HG02943 (cell line): ENCODE data around the gene TIMP2.
"Not testable (repeated sequence)": the region's sequence is repeated elsewhere in the genome, so short reads cannot be mapped to it uniquely, and the experiment has no call there.

ENCODE experiments used
- ATAC-seq: cut with Tn5 transposase; IDR thresholded peaks from one replicate; pipeline ENCODE4 v1.9.1; 2021; ENCODE audit warnings: mild to moderate bottlenecking, low read depth, moderate library complexity; ENCODE audit not compliant: unreplicated experiment

TIMP2 gene, protein sequence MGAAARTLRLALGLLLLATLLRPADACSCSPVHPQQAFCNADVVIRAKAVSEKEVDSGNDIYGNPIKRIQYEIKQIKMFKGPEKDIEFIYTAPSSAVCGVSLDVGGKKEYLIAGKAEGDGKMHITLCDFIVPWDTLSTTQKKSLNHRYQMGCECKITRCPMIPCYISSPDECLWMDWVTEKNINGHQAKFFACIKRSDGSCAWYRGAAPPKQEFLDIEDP

DNA sequence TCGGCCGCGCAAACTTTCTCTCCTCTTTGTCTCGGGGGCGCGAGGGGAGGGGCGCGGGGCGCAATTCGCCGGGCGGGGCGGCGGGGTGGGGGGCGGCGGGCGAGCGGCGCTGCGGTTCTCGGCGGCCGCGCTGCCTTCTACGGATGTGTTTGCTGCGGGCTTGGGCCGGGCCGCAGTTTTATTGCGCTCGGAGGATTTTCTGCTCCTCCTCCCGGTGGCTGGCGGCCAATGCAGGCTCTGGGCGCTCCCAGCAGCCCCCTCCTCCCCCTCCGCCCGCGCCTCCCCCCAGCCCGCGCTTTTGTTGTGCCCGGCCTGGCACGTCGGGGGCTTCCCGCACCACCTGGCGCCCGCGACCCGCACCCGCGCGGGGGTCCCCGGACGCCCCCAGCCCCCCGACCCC lies at the start of gene TIMP2:
TSS of gene TIMP2 (minus strand) at position 154 of the 400 bp plus-strand sequence. CDS start 299 bp downstream, outside the sequence.
- ATAC-seq = no peak

DNA sequence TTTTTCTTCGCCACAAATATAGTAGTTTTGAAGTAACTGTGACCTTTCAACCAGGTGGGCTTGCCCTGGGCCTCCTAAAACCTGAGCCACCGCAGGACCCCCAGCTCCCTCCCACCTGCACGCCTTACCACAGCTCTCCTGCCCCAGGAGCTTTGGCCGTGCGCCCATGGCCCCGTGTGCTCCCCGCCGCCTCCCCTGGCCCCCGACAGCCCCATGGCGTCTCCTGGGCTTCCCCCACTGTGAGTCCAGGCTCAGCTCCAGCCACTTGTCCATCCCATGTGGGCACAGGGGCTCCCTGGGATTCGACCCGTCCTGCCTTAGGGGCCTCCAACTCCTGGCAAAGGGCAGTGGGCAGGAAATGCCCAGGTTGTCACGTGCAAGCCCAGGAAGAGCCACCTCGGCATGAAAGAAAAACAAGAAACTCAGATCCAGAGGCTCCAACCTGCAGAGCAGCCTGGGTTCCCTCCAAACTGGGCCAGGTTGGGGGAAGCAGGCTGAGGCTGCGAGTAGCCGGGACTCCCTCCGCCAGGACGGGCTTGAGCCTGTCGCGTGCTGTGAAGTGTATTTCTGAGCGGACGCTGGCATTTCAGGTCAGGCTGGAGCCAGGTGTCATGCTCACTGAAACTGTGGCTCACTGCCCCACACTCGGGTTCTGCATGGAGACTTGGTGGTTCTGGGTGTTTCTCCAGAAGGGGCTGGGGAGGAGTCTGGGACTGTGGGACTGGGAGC lies 48.8 kb upstream of the TIMP2 start:
- ATAC-seq = no peak

DNA sequence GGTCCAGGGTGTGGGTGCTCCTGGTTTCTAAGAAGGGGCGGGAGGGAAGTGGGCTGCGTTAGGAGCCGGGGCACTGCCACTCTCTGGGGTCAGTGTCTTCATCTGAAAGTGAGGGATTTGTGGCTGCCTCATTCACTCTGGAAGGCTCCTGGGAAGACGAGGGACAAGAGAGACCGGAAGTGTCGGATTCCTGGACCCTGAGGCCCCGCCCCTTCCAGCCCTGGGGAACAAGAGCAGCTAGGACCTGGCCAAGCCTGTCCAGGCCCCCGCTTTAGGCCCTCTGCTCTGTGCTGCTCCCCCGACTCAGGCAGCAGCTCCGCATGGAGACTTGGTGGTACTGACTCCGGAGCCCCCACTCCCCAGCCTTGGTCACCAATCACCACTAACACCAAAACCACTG lies 48.0 kb upstream of the TIMP2 start:
- no peak for ATAC-seq

DNA sequence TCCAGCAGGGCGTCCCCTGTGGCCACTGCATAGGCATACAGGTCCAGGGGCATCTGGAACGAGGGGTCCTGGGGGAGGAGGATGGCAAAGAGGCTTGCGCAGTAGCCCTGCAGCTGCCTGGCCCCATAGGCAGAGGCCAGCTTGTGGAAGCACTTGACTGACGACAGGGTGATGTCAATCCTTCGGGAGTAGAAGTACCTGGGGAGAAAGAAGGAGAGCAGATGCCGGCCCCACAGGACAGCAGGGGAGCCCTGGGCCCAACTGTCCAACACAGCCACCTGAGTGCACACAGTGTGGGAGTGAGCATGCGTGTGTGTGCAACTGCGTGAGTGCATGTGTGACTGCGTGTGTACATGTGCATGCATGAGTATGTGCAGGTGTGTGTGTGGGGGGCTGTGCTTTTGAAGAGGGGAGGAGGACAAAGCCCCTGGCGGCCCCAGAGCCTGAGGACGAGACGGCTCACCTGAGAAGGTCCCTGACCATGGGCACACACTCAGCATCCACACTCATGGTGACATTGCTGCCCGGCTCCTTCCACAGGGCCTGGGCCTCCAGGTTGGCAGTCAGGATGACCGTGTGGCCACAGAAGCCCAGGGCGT lies 47.4 kb upstream of the TIMP2 start:
- no peak for ATAC-seq

DNA sequence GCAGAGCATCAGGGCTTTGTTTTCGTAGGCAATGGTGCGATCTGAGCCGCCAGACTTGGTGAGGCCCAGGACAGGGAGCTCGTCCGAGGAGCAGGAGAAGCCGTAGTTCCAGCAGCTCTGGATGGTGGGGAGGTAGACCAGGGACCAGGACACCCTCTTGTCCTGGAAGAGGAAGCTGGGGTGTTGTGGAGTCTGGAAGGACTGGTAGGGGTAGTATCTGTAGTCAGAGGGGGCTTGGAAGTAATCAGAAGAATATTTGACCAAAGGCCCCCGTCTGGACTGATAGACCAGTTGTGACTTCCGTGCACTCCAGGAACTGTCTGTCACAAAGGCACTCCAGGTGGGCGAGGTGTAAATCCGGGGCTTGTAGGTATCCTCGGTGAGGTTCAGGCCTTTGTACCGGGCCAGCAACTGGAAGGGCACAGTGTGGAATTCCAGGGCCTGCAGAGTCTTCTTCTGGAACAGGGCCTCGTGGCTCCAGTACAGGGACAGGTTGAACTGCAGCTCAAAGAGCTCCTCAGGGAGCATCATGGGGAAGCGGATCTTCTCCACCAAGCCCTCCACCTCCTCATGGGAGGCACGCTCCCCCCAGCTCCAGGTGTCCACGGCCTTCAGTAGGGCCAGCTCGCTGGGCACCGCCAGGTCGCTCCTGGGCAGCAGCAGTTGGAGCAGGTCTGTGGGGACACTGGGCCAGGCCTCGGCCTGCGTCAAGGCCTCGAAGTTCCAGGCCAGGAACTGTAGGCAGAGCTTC lies 46.7 kb upstream of the TIMP2 start:
- ATAC-seq = no peak

DNA sequence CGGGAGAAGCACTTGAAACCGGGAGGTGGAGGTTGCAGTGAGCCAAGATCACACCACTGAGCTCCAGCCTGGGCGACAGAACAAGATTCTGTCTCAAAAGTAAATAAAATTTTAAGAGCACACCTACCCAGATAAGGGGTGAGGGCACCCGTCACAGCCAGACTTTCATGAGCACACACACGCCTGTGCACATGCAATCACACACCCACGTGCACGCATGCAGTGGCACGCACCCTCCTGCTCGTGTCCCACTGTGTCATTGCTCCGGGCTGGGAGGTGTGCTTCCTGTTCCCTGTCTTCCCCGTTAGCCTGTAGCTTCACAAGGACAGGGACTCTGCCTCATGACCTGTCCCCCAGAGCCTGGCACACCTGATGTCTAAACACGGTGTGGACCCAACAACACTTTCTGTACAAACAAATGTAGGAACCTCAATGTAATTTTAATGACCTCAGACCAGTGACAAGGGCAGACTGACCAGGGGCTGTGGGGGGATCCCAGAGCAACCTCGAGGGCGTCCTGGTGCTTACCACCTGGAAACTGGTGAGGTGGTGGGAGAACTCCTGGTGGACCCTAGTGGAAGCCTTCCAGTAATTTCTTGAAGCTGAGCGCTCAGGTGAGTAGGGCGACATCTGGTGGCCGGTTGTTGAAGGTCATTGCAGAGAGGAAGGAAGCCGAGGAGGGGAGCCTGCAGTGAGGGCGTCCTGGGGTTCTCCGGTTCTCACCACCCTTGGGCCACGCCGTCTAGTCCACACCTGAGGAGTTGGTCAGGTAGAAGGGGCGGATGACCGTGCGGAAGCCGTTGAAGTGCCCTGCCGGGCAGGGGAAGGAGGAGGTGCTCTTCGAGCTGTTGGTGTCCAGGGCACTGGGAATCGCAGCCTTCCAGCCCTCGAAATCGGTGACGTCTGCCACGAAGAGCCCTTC lies 45.9 kb upstream of the TIMP2 start:
- no peak for ATAC-seq

DNA sequence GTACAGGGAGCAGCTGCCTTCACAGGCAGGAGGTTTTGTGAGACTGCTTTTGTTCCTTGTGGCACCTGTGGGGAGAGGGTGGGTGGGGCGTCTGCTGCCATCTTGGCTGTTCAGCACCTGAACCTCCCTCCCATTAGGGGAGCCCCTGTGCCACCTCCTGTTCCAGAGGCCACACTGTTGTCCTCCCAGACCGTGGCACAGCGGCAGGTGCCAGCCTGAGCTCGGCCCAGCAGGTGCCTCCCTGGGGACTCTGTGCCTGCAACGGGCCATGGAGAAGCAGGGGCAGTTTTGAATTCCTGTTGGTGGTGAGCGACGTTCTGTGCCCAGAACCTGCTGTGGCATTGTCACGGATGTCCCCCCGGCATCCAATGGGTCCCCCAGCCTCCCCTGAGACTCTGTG lies 44.7 kb upstream of the TIMP2 start:
- no peak for ATAC-seq

DNA sequence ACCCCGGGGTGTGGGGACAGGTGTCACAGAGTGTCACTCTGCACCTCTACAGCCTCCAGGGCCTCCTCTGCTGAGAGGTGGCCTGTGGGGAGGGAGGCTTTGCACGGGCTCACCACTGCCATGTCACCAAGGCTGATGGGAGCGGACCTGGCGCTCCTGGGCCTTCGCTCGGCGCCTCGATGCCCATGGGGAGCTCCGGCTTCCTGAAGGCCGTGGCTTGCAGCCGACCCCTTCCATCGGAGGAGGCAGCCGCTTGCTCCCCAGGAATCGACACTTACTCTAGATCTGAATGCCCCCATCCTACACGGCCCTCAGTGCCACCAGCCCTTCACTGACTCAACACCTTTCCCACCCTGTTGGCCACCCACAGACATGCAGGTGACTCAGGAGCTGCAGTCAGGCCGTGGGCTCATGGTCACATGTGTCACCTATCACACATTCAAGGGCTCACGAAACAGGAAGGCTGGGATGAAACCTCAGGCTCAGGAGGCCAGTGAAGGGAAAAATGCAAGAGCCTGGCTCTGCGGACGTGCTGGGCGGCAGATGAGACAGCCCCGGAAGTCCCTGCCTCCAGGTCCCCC lies 42.7 kb upstream of the TIMP2 start:
- ATAC-seq = no peak

DNA sequence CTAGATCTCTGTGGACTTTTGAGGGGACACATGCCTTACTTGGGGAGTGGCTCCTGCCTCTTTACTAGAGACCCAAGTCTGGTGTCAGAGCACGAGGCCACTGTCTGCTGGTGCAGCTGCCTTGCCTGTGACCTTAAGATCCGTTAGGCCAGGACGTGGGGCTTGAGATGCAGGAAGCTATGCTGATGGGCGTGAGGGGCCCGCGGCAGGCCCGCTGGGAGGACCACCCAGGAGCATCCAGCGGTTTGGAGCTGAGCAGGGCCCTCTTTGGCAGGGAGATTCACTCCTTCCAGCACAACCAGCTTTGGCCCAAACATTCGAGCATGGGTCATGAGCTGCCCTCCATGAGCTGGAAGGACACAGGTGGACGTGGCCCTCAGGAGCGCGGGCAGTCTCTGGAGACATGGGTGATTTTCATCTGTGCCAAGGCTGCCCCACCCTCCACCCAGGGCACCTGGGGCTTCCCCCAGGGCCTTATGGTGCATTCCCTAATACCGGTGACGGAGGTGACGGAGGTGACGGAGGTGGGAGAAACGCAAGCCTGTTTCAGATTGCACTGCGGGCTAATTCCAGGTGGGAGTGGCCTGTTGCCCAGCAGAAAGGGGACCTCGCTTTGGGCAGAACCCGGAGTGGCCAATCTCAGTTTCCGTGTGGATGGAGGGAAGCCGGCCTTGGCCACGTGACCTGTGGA lies 41.9 kb upstream of the TIMP2 start:
- ATAC-seq = no peak

DNA sequence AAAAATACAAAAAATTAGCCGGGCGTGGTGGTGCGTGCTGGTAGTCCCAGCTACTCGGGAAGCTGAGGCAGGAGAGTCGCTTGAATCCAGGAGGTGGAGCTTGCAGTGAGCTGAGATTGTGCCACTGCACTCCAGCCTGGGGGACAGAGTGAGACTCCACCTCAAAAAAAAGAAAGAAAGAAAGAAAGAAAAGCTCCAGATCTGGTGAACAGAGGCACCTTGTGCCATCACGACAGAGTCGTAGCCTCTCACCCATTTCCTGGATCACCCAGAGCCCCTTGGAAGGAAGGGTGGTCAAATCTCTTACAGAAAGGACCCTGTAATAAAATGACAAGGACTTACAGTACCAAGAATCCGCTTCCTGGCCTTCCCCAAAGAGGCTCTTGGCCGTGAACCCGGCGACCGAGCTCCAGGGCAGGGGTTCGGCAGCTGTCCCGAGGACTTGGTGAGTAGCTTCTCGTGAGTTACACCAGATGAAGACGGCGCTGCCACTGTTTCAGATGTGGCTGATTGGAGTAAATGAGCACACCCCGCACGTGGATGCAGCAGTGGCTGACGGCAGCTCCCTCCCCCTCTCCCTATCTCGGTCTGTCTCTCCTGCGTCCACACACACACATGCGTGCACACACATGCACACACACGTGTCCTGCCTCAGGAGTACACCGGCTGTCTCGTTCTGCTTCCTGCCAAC lies 41.1 kb upstream of the TIMP2 start:
- no peak for ATAC-seq

DNA sequence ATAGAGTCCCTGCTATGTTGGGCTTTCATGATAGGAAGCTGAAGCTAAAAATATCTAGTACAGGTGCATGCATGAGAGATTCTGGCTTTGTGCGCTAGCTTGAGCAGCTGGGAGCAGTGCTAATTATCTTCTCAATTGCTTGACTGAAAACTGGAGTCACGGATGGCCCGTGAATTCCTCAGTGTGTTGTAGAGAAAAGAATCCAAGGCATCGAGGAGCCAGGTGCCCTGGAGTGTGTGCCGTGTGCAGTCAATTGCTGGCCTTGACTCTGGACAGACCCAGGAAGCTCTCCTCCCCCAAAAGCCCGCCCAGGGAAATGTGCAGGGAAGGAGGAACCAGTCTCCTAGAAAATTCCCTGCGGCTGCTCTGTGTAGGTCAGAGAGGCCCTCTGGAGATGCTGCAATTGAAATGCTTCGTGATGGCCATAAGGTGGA lies 40.3 kb upstream of the TIMP2 start:
- ATAC-seq = no peak

DNA sequence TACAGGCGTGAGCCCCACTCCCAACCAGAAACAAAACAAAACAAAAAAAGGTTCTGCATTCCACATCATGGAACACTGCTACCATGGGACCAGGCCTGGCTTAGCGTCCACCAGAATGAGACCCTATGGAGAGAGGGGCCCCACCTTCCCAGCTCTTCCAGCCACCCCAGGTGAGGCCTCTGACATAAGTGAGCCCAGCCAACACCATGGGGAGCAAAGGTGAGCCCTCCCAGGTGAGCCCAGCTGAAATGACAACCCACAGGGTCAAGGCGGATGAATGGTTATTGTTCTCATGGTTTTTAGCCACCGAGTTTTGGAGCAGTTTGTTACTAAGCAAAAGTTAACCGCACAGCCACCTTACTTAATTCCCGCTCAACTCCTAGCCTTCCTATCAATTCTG lies 38.2 kb upstream of the TIMP2 start:
- no peak for ATAC-seq

DNA sequence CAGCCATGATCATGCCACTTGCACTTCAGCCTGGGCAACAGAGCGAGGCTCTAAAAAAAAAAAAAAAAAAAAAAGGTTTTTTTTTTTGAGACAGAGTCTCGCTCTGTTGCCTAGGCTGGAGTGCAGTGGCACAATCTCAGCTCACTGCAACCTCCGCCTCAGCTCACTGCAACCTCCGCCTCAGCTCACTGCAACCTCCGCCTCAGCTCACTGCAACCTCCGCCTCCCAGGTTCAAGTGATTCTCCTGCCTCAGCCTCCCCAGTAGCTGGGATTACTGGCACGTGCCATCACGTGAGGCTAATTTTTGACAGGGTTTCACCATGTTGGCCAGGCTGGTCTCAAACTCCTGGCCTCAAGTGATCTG lies 37.8 kb upstream of the TIMP2 start:
- ATAC-seq = not testable (repeated sequence)

DNA sequence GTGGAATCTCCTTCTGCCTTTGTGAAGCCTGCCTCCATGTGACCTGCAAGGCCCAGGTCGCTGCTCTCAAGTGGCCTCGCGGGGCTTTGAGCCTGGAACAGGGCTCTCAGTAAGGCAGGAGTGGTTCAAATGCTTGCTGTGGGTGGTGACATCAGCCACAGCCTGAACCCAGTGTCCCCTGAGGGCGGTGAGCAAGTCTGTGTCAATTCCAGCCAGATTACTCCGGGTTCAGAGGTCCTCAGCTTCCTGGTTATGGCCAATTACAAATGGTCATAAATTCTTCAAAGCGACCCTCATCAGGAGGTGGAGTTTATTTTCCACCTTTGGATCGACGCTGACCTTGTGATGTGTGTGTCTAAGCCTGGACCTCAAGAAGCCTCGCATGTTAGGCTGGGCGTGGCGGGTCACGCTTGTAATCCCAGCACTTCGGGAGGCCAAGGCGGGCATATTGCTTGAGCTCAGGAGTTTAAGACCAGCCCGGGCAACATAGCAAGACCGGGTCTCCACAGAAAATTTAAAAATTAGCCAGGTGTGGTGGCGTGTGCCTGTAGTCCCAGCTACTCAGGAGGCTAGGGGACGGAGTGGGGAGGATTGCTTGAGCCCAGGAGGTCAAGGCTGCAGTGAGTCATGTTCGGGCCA lies 37.3 kb upstream of the TIMP2 start:
- no peak for ATAC-seq

DNA sequence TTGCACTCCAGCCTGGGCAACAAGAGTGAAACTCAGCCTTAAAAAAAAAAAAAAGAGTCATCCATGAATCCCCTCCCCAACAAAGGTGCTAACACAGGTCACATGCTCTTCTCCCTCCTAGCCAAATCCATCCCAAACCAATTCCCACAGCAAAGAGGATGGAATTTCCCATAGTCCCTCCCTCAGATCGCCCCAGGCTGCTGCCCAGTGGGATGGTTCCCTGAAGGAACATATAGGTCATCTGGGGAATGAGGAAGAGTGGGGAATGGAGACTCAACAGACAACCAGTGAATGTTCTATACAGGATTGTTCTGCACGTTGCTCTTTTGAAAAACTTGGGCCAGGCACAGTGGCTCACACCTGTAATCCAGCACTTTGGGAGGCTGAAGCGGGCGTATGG lies 36.4 kb upstream of the TIMP2 start:
- no peak for ATAC-seq

DNA sequence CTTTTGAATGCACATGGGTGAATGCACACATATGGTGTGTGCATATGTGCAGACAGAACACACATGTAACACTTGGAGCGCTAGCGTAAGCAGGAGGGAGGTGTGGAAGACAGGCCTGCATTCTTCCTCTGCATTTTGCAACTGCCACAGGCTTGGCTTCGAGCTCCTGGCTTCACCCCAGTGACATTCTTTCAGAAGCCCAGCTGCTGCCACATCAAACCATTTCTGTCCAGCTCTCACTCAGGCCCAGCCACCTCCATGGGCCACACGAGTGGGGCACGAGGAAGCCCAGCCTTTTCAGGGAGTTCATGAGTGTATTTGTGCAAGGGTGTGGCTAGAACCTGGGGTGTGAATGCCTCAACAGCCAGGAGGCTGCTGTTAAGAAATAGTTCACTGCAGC lies 35.7 kb upstream of the TIMP2 start:
- ATAC-seq = no peak

DNA sequence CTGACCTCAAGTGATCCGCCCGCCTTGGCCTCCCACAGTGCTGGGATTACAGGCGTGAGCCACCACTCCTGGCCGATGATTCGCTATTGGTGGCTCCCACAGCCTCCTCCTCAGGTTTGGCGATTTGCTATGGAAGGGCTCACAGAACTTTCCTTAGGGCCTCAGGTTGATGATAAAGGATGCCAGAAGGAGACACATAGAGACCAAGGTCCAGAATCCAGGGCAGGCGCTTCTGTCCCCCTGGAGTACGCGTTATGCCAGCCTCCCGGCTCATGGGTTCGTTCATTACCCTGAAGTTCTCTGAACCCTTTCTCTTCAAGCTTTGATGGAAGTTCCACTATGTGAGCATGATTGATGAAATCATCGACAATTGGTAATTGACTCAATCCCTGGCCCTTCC lies 34.6 kb upstream of the TIMP2 start:
- no peak for ATAC-seq

DNA sequence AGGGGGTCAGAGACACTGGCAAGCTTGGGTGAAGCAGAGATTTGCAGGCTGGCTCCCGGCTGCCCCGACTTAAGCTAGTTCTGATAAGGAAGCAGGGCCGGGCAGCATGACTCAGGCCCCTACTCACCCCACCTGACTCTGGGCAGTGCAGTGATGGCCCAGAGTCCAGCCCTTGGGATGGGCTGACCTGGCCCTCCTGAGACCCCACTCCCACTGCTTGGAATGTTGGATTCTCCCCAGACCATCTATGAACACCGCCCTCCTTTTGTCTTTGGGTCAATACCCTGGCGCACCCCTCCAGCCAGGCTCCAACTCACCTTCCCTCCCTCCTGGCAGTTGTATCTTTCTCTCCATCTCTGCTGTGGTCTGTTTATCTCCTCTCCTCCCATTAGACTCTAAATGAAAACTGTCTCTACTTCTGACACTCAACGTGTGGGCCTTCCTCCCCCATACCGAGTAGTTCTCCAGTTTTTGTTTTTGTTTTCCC lies 33.5 kb upstream of the TIMP2 start:
- no peak for ATAC-seq
